HepG2 (cell line): ENCODE measurements around the gene ATG9A. TPM values are rescaled to one million over a fixed set of nuclear protein-coding genes. Genes with fewer than 3 reads are reported as not detected.

Experiments
- AHR ChIP-seq: IDR thresholded peaks from 2 replicates; pipeline ENCODE4 v1.6.1; 2018; ENCODE audit warnings: missing genetic modification reagents, missing compliant biosample characterization
- EHMT2 ChIP-seq: fragments of 200-600 bp; sonication (generic); IDR thresholded peaks from 2 replicates; pipeline ENCODE4 v1.7.0; 2017; ENCODE audit warnings: antibody characterized with exemption, low read depth, low read length, borderline replicate concordance
- FOXO1 ChIP-seq: sonication (generic); formaldehyde crosslinking; IDR thresholded peaks from 2 replicates; pipeline ENCODE4 v1.4.0; 2020; ENCODE audit warnings: missing genetic modification reagents
- GATA4 ChIP-seq: sonication (generic); IDR thresholded peaks from 2 replicates; pipeline ENCODE4 v1.6.1; 2016; ENCODE audit warnings: antibody characterized with exemption, low read depth, borderline replicate concordance
- JARID2 ChIP-seq: sonication (generic); formaldehyde crosslinking; IDR thresholded peaks from 2 replicates; pipeline ENCODE4 v1.8.1; 2023; ENCODE audit warnings: missing genetic modification reagents, inconsistent platforms; ENCODE audit not compliant: insufficient replicate concordance
- NFE2L2 ChIP-seq: fragments of 150-350 bp; IDR thresholded peaks from 2 replicates; pipeline ENCODE4 v1.6.1; 2014; ENCODE audit warnings: low read length
- PCBP2 ChIP-seq: fragments of 200-400 bp; formaldehyde crosslinking; optimal IDR thresholded peaks from 2 replicates; pipeline ENCODE3; 2018; ENCODE audit warnings: low read length, low read depth; ENCODE audit not compliant: poor library complexity, severe bottlenecking
- RBFOX2 ChIP-seq: fragments of 200-400 bp; formaldehyde crosslinking; IDR thresholded peaks from 2 replicates; pipeline ENCODE4 v1.6.1; 2017; ENCODE audit warnings: low read depth, mild to moderate bottlenecking, low read length
- ZNF329 ChIP-seq: sonication (generic); formaldehyde crosslinking; IDR thresholded peaks from 2 replicates; pipeline ENCODE4 v1.9.0; 2021; ENCODE audit warnings: low read depth, mild to moderate bottlenecking, missing genetic modification reagents
- ZNF33B ChIP-seq: sonication (generic); formaldehyde crosslinking; IDR thresholded peaks from 2 replicates; pipeline ENCODE4 v1.5.1; 2020; ENCODE audit warnings: mild to moderate bottlenecking, missing genetic modification reagents
- ZNF550 ChIP-seq: sonication (generic); formaldehyde crosslinking; IDR thresholded peaks from 2 replicates; pipeline ENCODE4 v1.4.0; 2020; ENCODE audit warnings: mild to moderate bottlenecking, missing genetic modification reagents, borderline replicate concordance
- ZNF737 ChIP-seq: sonication (generic); formaldehyde crosslinking; IDR thresholded peaks from 2 replicates; pipeline ENCODE4 v1.5.0; 2020; ENCODE audit warnings: missing genetic modification reagents, mild to moderate bottlenecking, borderline replicate concordance
- ZNF747 ChIP-seq: sonication (generic); formaldehyde crosslinking; IDR thresholded peaks from 2 replicates; pipeline ENCODE4 v1.8.1; 2023; ENCODE audit warnings: missing genetic modification reagents, mild to moderate bottlenecking, borderline replicate concordance
- polyA plus RNA-seq, 8 experiments: library from polyadenylated mRNA; depleted of rRNA in 3 of 8; stranded (reverse) in 7 of 8; unstranded in 1 of 8; fragments of >200 nt; fragmentation: Illumina TruSeq in 4 of 8; extraction: Trizol in 4 of 8; gene quantifications; 2 replicates each; pipeline versions ENCODE4 v1.2.1 to v1.2.3, GENCODE V29; 2011 to 2016; ENCODE audit warnings: low read depth in 4 of 8, missing spikeins in 1 of 8, mixed read lengths in 1 of 8; ENCODE audit not compliant: insufficient read depth in 1 of 8
- total RNA-seq, 5 experiments: library from RNA; depleted of rRNA; stranded (reverse); fragments of >200 nt; fragmentation: Illumina TruSeq; extraction: Trizol; gene quantifications; 2 replicates each; pipeline ENCODE4 v1.2.3, GENCODE V29; 2016; ENCODE audit warnings: low read depth in 1 of 5
- TF ChIP-seq, protein P1 (sequence below): sonication (generic); formaldehyde crosslinking; conservative IDR thresholded peaks from 2 replicates; pipeline ENCODE4 v1.4.0; 2020; ENCODE audit warnings: missing genetic modification reagents
- TF ChIP-seq, protein P2 (sequence below): sonication (generic); formaldehyde crosslinking; IDR thresholded peaks from 2 replicates; pipeline ENCODE4 v1.4.0; 2020; ENCODE audit warnings: missing genetic modification reagents
- TF ChIP-seq, protein P3 (sequence below): sonication (generic); formaldehyde crosslinking; IDR thresholded peaks from 2 replicates; pipeline ENCODE4 v1.4.0; 2020; ENCODE audit warnings: missing genetic modification reagents, borderline replicate concordance
- TF ChIP-seq, protein P4 (sequence below): sonication (generic); formaldehyde crosslinking; IDR thresholded peaks from 2 replicates; pipeline ENCODE4 v1.8.1; 2023; ENCODE audit warnings: mild to moderate bottlenecking, missing genetic modification reagents

The ATG9A gene
- total and polyA plus RNA-seq, 2 of the 13 experiments (the other 11 are each of a cell fraction or from before 2014, with no cell fraction given) = 35.0 to 131 TPM

DNA sequence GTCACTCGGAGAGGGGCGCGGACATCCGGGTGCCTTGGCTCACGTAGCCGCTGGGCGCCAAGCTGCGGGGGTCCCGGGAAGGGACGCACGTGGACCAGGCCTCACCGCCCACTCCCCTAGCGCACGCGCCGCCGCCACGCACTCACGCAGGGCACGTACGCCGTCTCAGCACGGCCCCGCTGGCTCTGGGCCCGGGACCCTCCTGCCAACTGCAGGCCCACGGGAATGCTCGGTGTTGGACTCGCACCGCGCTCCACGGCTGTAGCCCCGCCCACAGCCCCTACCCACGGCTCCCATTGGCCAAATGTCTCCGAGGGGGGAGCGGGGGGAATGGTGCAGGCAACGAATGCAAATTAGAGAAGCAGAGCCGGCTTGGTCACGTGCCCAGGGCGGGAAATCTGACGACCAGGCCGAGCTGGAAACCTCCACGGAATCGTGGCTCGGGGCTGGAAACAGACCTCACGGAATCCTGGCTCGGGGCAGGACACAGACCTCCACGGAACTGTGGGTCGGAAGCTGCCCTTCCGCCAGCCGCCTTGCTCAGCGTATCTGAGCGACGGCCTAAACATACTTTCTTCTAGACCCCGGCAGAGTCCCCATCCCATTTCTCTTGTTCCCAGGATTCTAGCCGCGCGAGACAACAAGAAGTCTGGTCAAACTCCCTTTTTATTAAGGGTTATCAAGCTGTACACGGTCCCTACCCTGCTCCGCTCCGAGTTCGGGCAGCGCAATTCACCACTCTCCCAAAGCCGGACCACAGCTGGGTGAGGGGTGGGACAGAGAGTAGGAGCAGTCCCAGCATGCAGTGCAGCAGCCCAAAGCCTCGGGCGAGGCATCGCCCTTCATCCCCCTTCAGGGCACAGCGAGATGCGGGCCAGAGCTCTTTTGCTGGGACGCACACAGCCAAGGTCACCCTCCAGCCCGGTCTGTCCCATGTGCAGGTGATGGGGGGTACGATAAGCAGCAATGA lies 10.4 kb downstream of the ATG9A start, which contains the start of gene ABCB6 (continued):
- TF ChIP-seq, protein P1, sequence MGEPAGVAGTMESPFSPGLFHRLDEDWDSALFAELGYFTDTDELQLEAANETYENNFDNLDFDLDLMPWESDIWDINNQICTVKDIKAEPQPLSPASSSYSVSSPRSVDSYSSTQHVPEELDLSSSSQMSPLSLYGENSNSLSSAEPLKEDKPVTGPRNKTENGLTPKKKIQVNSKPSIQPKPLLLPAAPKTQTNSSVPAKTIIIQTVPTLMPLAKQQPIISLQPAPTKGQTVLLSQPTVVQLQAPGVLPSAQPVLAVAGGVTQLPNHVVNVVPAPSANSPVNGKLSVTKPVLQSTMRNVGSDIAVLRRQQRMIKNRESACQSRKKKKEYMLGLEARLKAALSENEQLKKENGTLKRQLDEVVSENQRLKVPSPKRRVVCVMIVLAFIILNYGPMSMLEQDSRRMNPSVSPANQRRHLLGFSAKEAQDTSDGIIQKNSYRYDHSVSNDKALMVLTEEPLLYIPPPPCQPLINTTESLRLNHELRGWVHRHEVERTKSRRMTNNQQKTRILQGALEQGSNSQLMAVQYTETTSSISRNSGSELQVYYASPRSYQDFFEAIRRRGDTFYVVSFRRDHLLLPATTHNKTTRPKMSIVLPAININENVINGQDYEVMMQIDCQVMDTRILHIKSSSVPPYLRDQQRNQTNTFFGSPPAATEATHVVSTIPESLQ = no peak
- TF ChIP-seq JARID2 (CRISPR knock-in tag) (no peak), FOXO1 (CRISPR knock-in tag) (peak; percentile 85), EHMT2 (no peak), RBFOX2 (peak; percentile 98), AHR (0 out of 2 replicates have a peak, but pooled peaks have one; percentile 79), ZNF33B (CRISPR knock-in tag) (peak; percentile 84; the same call in 1 of the 2 replicates), ZNF329 (CRISPR knock-in tag) (no peak; the same call in 1 of the 2 replicates), PCBP2 (no peak), ZNF550 (peak; percentile 59; the same call in 1 of the 2 replicates), NFE2L2 (no peak), ZNF747 (CRISPR knock-in tag) (peak; percentile 98), ZNF737 (CRISPR knock-in tag) (no peak; the same call in 1 of the 2 replicates), GATA4 (peak; percentile 73; the same call in 1 of the 2 replicates)
- TF ChIP-seq, protein P2, sequence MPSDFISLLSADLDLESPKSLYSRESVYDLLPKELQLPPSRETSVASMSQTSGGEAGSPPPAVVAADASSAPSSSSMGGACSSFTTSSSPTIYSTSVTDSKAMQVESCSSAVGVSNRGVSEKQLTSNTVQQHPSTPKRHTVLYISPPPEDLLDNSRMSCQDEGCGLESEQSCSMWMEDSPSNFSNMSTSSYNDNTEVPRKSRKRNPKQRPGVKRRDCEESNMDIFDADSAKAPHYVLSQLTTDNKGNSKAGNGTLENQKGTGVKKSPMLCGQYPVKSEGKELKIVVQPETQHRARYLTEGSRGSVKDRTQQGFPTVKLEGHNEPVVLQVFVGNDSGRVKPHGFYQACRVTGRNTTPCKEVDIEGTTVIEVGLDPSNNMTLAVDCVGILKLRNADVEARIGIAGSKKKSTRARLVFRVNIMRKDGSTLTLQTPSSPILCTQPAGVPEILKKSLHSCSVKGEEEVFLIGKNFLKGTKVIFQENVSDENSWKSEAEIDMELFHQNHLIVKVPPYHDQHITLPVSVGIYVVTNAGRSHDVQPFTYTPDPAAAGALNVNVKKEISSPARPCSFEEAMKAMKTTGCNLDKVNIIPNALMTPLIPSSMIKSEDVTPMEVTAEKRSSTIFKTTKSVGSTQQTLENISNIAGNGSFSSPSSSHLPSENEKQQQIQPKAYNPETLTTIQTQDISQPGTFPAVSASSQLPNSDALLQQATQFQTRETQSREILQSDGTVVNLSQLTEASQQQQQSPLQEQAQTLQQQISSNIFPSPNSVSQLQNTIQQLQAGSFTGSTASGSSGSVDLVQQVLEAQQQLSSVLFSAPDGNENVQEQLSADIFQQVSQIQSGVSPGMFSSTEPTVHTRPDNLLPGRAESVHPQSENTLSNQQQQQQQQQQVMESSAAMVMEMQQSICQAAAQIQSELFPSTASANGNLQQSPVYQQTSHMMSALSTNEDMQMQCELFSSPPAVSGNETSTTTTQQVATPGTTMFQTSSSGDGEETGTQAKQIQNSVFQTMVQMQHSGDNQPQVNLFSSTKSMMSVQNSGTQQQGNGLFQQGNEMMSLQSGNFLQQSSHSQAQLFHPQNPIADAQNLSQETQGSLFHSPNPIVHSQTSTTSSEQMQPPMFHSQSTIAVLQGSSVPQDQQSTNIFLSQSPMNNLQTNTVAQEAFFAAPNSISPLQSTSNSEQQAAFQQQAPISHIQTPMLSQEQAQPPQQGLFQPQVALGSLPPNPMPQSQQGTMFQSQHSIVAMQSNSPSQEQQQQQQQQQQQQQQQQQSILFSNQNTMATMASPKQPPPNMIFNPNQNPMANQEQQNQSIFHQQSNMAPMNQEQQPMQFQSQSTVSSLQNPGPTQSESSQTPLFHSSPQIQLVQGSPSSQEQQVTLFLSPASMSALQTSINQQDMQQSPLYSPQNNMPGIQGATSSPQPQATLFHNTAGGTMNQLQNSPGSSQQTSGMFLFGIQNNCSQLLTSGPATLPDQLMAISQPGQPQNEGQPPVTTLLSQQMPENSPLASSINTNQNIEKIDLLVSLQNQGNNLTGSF (CRISPR knock-in tag) = peak; percentile 75
- TF ChIP-seq, protein P3, sequence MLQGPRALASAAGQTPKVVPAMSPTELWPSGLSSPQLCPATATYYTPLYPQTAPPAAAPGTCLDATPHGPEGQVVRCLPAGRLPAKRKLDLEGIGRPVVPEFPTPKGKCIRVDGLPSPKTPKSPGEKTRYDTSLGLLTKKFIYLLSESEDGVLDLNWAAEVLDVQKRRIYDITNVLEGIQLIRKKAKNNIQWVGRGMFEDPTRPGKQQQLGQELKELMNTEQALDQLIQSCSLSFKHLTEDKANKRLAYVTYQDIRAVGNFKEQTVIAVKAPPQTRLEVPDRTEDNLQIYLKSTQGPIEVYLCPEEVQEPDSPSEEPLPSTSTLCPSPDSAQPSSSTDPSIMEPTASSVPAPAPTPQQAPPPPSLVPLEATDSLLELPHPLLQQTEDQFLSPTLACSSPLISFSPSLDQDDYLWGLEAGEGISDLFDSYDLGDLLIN = 0 out of 2 replicates have a peak, but pooled peaks have one; percentile 92
- TF ChIP-seq, protein P4, sequence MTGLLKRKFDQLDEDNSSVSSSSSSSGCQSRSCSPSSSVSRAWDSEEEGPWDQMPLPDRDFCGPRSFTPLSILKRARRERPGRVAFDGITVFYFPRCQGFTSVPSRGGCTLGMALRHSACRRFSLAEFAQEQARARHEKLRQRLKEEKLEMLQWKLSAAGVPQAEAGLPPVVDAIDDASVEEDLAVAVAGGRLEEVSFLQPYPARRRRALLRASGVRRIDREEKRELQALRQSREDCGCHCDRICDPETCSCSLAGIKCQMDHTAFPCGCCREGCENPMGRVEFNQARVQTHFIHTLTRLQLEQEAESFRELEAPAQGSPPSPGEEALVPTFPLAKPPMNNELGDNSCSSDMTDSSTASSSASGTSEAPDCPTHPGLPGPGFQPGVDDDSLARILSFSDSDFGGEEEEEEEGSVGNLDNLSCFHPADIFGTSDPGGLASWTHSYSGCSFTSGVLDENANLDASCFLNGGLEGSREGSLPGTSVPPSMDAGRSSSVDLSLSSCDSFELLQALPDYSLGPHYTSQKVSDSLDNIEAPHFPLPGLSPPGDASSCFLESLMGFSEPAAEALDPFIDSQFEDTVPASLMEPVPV (CRISPR knock-in tag) = peak; percentile 99
